ENCODE results near the gene ARL6IP5. TPM values are rescaled to one million over a fixed set of nuclear protein-coding genes. Genes with fewer than 3 reads are reported as not detected.

Gene ARL6IP5
- total and polyA plus RNA-seq, 4 donors, result 25.1 to 46.0 (median 33.8) TPM

GRCh38 chr3:69051756-69052471, 32.8 kb upstream of the ARL6IP5 start, which contains the start of gene TMF1:
TMF1 (minus strand) TSS chr3:69052333; CDS start chr3:69052086, 247 bp downstream.
- peaks cover 0 to 5% (median 2%) of the 10 kb centered on the region in 4 donors for H3K4me1 ChIP-seq (ENCODE audit: control insufficient read depth in 4 of 4, insufficient read depth in 4 of 4, low read length in 3 of 4)
- peaks cover 2 to 27% (median 14%) of the 10 kb centered on the region in 4 donors for H3K36me3 ChIP-seq (ENCODE audit: control insufficient read depth in 4 of 4, insufficient read depth in 3 of 4, low read depth in 1 of 4, low read length in 3 of 4)
- under 1% methylated on average over 45 of the region's 45 CpGs for WGBS
- no peaks in the 10 kb centered on the region for H3K9me3 ChIP-seq (ENCODE audit: control insufficient read depth in 4 of 4, low read length in 3 of 4)
- H3K4me3 ChIP-seq (ENCODE audit: low read depth in 1 of 3, low read length in 3 of 3), result peak within 1 kb of the TSS; percentile 61 to 91 (median 83)
- H3K9ac ChIP-seq (ENCODE audit: low read depth in 1 of 2, low read length in 2 of 2), result peak within 1 kb of the TSS; percentile 78 to 89
- no peak for TF ChIP-seq ATF3 (IDR thresholded peaks at IDR 0.05)
- no peak for TF ChIP-seq NR2F2 (IDR thresholded peaks at IDR 0.05)
- TF ChIP-seq RXRA (IDR thresholded peaks at IDR 0.05), result peak in 1 of 2 donors; percentile 24
- TF ChIP-seq GABPA (IDR thresholded peaks at IDR 0.05 in 1 of 2, conservative IDR thresholded peaks at IDR 0.05 in 1 of 2), result peak; percentile 91 to 98
- no peak for TF ChIP-seq RAD21 (IDR thresholded peaks at IDR 0.05)
- TF ChIP-seq REST (IDR thresholded peaks at IDR 0.05), result no peak
- TF ChIP-seq JUND (IDR thresholded peaks at IDR 0.05), result peak in 1 of 2 donors; percentile 32
- peak; percentile 45 for TF ChIP-seq MAX (IDR thresholded peaks at IDR 0.05)
- TF ChIP-seq FOXA1 (IDR thresholded peaks at IDR 0.05), result peak; percentile 39
- peak; percentile 26 for TF ChIP-seq TAF1 (conservative IDR thresholded peaks at IDR 0.05)
- TF ChIP-seq FOXA2 (IDR thresholded peaks at IDR 0.05), result no peak
- TF ChIP-seq SP1 (IDR thresholded peaks at IDR 0.05), result no peak
- no peak for TF ChIP-seq HNF4G (IDR thresholded peaks at IDR 0.05)
- peak in 1 of 2 donors; percentile 39 for TF ChIP-seq HNF4A (conservative IDR thresholded peaks at IDR 0.05)
- no peak for TF ChIP-seq EGR1 (IDR thresholded peaks at IDR 0.05; ENCODE audit: low read depth in 2 of 2)
- TF ChIP-seq CTCF (IDR thresholded peaks at IDR 0.05; ENCODE audit: low read depth, low read length, missing input control), result no peak
- TF ChIP-seq ZBTB33 (IDR thresholded peaks at IDR 0.05), result peak; percentile 86
- peak; percentile 75 for TF ChIP-seq YY1 (IDR thresholded peaks at IDR 0.05)
- no peaks in the 10 kb centered on the region for H3K27me3 ChIP-seq (ENCODE audit: control insufficient read depth in 4 of 4, insufficient read depth in 4 of 4, low read length in 3 of 4)
- H3K27ac ChIP-seq (ENCODE audit: low read depth in 1 of 2, low read length in 2 of 2), result peak within 1 kb of the TSS; percentile 88 to 94
- peak; percentile 97 for DNase-seq (ENCODE audit: low spot score)
